Measurements from ENCODE around the gene PHF10.

- TF ChIP-seq EZH2 (IDR thresholded peaks at IDR 0.05; ENCODE audit: insufficient read depth, poor library complexity, severe bottlenecking) = no peak
- TF ChIP-seq EZH2phosphoT487 (IDR thresholded peaks at IDR 0.05; ENCODE audit: insufficient read depth, low read depth) = no peak
Measured at GRCh38 chr6:169678342-169678741, 46.0 kb downstream of the PHF10 start.

All from GM23248 (cell line).